Kidney glomerular epithelial cell (primary cell): ENCODE results near the gene ITPA.
"Not testable (repeated sequence)": the region's sequence is repeated elsewhere in the genome, so short reads cannot be mapped to it uniquely, and the experiment has no call there.

Source experiments
- DNase-seq: peaks from one replicate; lab custom pipeline; 2025; lab: John Stamatoyannopoulos, UW

Gene ITPA

GRCh38 chr20:3173610-3174441, 35.5 kb upstream of the ITPA start:
- peak; percentile 66 for DNase-seq

- no peak for DNase-seq
These were observed 34.6 kb upstream of the ITPA start for GRCh38 chr20:3174442-3175261.

GRCh38 chr20:3175270-3175669, 34.0 kb upstream of the ITPA start:
- no peak for DNase-seq

GRCh38 chr20:3177746-3178485, 31.4 kb upstream of the ITPA start:
- DNase-seq: no peak

- no peak for DNase-seq
These were observed 29.0 kb upstream of the ITPA start for GRCh38 chr20:3180319-3180718.

GRCh38 chr20:3181270-3181669, 28.0 kb upstream of the ITPA start:
- DNase-seq: no peak

- DNase-seq: not testable (repeated sequence)
These were observed 26.9 kb upstream of the ITPA start for GRCh38 chr20:3182429-3182828.

GRCh38 chr20:3183896-3184612, 25.2 kb upstream of the ITPA start:
- DNase-seq: no peak

- DNase-seq: not testable (repeated sequence)
These were observed 21.4 kb upstream of the ITPA start for GRCh38 chr20:3187861-3188260.

GRCh38 chr20:3188823-3189413, 20.4 kb upstream of the ITPA start:
- no peak for DNase-seq

- DNase-seq: no peak
These were observed 19.7 kb upstream of the ITPA start for GRCh38 chr20:3189561-3190131.

GRCh38 chr20:3190681-3191111, 18.6 kb upstream of the ITPA start:
- no peak for DNase-seq

GRCh38 chr20:3192226-3193015, 16.9 kb upstream of the ITPA start:
- no peak for DNase-seq

GRCh38 chr20:3193806-3194616, 15.3 kb upstream of the ITPA start:
- DNase-seq: no peak

GRCh38 chr20:3194617-3195280, 14.5 kb upstream of the ITPA start:
- DNase-seq: no peak

GRCh38 chr20:3195590-3196237, 13.6 kb upstream of the ITPA start:
- no peak for DNase-seq

- no peak for DNase-seq
These were observed 10.1 kb upstream of the ITPA start for GRCh38 chr20:3199206-3199605.
